RKO (cell line): Measurements from ENCODE around the gene CABP7.

ENCODE experiments used
- DNase-seq: peaks from one replicate; pipeline ENCODE4 v3.0.0-alpha.2; 2016; ENCODE audit warnings: low spot score

Gene CABP7

GRCh38 chr22:29719899-29720645, at the start of gene CABP7:
TSS of gene CABP7 (plus strand) at chr22:29720003. CDS start at chr22:29720425, 422 bp downstream.
- no peak for DNase-seq

DNA sequence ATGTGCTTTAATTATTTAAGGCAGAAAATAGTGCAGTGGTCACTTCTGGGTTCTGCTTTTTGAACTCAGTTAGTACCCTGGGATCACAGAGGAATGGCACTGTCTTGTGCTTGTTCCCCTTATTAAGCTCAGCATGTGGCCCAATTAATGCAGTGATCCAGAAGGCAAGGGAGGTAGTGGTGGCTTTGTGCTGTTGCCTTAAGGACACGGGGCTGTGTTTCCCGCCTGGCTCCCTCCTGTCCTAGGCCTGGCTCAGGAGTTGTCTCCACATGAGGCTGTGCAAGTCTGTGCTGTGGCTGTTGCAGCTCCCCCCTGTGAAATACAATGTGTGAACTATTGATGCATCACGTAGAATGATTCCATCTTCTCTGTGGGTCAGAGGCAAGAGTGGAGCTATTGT, 49.2 kb upstream of the CABP7 start:
- no peak for DNase-seq

DNA sequence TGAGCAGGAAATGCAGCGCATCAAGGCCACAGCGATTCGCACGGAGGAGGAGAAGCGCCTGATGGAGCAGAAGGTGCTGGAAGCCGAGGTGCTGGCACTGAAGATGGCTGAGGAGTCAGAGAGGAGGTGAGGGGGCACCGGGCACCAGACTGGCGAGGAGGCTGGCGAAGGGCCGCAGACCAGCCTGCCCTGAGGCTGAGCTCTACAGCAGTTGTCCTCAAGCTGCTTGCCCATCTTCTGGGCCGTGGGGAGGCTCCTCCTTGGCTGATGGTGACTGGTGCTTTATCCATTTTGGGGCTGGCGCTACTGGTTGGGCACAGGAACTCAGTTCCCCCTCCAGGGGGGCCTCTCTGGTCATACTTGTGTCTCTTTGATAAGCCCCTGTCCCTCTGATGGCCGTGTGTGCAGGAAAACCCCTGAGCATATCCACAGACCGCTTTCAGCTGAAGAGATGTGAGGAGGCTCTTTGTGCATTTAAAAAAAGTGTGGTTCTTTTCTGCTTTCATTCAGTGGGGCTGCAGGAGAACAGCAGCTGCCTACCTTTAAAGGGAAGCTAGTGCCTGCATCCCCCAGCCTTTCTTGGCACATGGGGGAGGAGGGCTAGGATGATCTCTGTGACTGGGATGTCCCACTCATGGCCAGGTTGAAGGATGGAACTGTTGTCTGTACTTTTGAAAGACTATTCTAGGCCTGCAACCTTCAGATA, 46.3 kb upstream of the CABP7 start:
- DNase-seq: no peak

DNA sequence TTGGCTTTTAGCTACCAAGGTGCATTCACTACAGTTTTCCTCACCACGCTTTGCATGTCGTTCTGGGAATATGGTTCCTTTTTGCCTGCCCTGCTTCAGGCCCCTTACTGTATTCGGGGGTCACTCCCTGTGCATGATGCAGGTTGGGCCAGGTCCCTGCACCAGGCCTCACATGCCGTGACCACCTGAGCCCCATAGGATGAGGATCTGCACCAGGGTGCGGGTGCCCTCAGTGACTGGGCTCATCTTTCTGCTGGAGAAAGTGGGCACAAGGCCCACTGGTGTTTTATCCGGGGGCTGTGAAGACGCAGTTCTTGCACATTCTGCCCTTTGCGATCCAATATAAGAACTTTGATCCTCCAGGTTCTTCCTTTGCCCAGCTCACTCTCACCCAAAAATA, 45.7 kb upstream of the CABP7 start:
- no peak for DNase-seq

- no peak for DNase-seq
These were observed 40.5 kb upstream of the CABP7 start for GRCh38 chr22:29679316-29679715.

DNA sequence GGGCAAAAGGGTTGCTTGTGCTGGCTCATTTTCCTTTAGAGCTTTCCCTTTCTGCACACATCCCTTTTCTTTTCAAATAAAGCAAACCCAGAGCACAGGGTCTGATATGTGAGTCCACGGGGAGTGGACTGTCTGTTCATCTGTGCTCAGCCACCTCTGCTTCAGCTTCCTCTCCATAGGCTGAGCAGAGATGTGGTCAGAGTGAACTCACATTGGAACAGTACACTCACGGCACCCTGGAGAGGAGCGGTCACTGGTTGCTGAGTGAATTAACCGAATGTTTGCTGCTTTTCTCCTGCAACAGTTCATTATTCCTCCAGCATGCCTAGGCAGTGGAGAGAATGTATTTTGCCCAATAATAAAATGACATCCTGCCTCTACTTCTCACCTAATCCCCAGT, 36.3 kb upstream of the CABP7 start:
- DNase-seq: no peak

DNA sequence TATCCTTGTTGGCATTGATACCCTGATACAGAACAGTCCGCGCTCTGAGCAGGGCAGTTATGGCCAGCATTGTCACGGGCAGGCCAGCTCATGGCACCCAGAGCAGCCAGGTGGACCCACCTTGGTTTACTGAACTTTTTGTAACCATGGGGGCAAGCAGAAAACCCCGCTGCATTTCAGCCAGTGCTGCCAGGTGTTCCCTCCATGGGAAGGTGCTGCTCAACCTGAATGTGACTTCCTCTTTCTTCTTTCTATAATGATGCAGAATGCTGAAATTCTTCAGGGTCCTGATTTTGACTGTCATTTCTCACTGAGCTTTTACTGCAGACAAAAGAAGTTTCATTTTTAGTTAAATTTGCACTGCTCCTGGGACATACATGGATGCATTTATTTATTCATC, 35.6 kb upstream of the CABP7 start:
- no peak for DNase-seq

GRCh38 chr22:29689206-29689879, 30.5 kb upstream of the CABP7 start:
- no peak for DNase-seq

- no peak for DNase-seq
These were observed 30.0 kb upstream of the CABP7 start for GRCh38 chr22:29689880-29690213.

DNA sequence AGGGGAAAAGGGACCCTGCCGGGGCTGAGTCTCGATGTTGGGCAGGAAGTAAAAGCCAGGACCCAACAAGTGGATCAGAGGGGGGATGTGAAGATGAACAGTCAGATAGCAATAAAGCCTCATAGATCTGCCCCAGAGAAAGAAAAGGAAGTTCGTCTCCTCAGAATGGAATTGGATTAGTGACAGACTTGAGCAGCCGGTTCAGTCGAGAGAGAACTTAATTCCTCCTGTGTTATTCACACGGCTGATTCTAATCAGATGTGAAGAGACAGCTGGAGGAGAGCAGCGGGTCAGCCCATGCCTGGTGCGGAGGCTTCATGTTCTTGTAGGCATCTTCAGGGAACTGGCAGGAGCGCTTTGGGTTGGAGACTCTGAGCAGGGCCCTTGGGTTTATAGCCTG, 29.3 kb upstream of the CABP7 start:
- no peak for DNase-seq

- no peak for DNase-seq
These were observed 28.0 kb upstream of the CABP7 start for GRCh38 chr22:29691636-29692326.

GRCh38 chr22:29692327-29692640, 27.5 kb upstream of the CABP7 start:
- DNase-seq: no peak

- DNase-seq: no peak
These were observed 26.6 kb upstream of the CABP7 start for GRCh38 chr22:29693161-29693560.

DNA sequence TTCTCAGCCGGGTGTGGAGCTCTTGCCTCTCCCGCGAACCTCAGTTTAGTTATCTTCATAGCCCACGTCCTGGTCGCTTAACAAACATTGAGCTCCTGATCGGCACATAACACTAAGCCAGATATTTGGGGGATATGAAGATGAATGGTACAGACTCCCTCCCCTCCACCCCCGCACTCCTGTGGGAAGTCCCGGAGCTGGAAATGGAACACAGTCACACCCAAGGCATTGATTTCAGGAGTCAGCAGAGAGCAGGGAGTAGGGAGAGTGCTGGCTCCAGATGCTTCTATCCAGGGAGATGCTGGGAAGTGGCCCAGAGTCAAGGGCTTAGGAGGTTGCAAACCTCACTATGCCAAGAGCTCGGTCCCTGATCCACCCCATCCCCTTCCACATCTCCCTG, 26.1 kb upstream of the CABP7 start:
- no peak for DNase-seq

GRCh38 chr22:29695129-29695926, 24.5 kb upstream of the CABP7 start:
- DNase-seq: no peak

- no peak for DNase-seq
These were observed 21.8 kb upstream of the CABP7 start for GRCh38 chr22:29697853-29698598.

DNA sequence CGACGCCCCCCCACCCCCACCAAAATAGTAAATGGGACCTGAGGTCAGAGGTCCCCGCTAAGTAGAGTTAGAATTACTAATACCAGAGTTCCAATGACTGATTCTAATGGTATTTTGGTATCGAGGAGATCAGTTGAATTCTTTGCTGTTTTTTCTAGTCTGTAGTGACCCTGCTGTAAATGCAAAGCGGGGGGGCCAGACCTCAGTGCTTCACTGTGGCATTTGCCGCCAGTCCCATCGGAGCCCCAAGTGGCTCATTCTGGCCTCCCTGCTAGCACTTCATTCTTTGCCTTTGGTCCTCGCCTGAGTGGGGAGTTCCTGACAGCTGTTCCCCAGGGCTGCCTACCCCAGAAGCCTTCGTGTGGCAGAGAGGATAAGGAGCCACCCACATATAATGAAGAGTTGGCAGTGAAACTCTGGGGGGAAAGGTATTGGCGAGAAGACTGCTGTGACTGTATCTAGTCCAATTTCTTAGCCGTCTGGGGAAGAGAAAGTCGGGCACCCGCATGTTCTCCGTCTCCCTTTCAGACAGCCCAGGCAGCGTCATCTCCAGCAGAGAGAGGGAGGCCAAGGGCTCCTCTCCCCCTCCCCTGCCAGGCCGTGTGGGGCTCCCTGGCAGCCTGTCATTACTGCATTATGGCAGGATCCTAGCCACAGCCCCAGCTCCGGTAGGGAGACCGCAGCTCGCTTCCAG, 19.4 kb upstream of the CABP7 start:
- no peak for DNase-seq

DNA sequence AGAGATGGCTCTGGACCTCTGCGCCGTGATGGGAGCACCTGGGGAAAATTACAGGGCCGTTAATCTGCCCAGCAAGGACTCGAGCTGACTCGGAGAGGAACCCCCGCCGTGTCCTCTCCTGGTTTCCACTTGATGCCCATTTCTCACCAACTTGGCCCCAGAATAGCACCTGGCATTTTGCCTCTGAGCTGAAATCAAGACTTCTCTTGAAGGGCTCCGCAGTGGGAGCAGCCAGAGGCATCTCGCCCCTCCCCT, 19.0 kb upstream of the CABP7 start:
- DNase-seq: no peak

GRCh38 chr22:29701155-29701999, 18.4 kb upstream of the CABP7 start:
- DNase-seq: peak; percentile 44
